Embryonic facial prominence (tissue), 1 donor: Measurements from ENCODE around the gene CDH8.

ENCODE experiments used
- DNase-seq: peaks from one replicate; pipeline ENCODE4 v3.0.0-alpha.2; 2016; ENCODE audit errors: extremely low spot score

The CDH8 gene

DNA sequence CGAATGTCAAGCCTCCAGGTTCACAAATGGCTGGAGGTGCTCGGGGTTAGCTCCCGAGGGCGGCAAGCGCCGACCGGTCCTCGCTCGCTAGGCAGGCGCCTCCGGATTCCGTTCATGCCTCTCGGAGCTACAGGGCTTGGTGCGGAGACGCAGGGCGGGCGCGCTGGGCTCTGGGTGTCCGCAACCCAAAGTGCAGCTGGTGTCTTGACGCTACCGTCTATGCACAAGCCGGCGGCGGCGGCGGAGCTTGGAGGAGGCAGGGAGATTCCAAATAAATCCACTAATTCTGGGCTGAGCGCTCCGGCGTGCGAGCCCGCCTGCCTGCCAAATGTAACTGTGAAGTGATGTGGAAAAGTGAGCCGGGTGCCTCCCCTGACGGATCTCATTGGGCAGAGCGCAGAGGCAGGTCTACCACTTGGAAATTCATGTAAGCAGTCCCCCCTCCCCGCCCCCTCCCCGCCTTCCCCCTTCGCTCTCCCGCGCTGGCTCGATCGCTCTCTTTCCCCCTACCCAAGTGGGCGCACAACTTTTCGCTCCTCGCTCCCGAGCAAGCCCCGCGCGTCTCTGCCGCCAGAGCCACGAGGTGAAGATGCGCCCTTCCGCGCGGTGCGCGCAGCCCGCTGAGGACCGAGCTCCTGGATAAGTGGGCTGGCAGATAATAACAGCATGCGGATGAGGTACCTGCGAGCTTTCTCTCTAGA, at the start of gene CDH8:
Gene CDH8 (minus strand): TSS at position 338 of the 701 bp plus-strand sequence. CDS start 15,035 bp downstream, outside the sequence.
- DNase-seq, result peak; percentile 36

- no peak for DNase-seq
Observed at GRCh38 chr16:62079236-62079635, 43.0 kb upstream of the CDH8 start.

DNA sequence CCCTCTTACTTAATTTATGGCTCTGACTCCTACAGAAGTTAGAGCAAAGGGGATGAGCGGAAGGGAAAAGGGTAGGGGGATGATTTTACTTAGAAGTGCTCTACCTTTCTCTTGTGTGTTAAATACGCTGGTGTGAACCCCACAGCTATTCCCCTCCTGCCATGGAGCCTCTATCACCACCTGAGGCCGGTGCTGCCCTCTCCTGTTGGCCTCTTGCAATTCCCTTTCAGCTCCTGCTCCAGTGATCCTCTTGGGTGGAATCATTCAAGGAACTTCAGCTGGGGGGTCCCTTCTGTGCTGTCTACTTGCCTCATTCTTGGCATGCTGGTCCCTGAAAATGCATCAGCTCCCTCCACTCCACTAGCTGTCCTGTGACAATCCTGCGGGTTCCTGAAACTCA, 41.8 kb upstream of the CDH8 start:
- no peak for DNase-seq

- no peak for DNase-seq
Observed at GRCh38 chr16:62076886-62077285, 40.6 kb upstream of the CDH8 start.

DNA sequence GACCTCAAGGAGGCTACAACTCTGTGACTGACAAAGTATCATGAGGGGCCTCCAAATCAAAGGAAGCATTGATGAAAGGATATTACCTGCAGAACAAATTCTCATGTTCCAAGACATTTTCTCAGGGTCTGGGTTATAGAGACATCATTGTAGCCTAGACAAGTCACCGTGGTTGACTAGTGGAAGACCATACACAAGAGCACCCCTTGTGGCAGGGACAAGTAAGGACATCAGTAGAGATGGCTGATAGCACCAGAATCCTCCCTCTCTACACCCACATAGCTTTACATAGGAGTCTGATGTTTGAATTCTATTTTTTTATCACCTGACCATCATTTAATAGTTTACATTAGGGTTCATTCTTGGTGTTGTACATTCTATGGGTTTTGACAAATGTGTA, 32.5 kb upstream of the CDH8 start:
- no peak for DNase-seq

GRCh38 chr16:62067981-62068380, 31.7 kb upstream of the CDH8 start:
- no peak for DNase-seq

DNA sequence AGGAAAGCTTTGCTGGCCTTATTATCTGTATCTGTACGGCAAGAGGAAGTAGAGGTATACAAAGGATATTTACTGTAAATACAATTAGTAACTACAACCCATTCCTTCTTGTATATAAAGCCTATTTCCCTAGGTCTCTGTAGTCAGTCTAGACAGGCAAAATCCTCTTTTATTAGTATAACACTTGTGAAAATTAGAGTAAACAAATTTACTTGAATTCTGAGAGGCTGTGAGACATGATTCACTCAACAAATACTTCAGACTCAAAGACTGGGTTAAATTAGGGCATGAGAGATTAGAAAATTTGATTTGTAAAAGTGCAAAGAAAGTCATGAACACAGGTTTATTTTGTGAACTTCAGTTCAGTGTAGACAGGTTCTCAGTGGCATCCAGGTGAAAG, 30.9 kb upstream of the CDH8 start:
- no peak for DNase-seq

DNA sequence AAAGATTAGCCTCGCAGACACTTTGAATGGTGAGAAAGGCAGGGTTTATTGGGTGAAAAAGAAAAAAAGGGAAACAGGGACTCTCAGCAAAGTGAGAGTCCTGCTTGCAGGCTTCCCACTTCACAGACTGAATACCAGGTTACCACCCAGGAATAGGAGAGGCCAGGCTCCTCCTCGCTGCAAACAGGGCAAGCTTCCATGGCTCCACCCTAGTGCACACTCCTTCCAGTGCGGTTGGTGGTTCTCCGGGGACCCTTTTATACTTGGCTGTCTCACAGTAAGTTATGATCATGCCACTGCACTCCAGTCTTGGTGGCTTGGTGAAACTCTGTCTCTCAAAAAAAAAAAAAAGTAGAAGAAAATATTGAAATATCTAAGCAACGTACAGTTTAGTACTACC, 30.5 kb upstream of the CDH8 start:
- DNase-seq, result no peak

- DNase-seq, result no peak
Observed at GRCh38 chr16:62064173-62064572, 27.9 kb upstream of the CDH8 start.

- DNase-seq, result no peak
Observed at GRCh38 chr16:62060089-62060488, 23.9 kb upstream of the CDH8 start.

DNA sequence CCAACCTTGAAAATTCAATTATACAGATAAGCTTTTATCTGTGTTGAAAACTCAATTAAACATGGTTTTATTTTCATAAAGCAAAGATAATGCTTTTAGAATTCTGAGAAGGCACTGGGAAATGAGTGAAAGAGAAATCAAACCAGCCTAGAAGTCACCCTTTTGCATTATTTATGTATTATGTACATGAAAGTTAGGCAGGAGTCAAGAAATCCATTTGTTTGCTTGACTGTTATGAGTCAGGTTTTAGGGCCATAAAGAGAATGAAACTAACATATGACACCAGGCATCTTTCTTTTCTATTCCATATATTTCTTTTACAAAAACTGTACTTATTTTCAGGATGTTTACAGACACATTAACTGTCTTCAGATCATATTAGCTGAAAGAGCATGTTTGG, 23.3 kb upstream of the CDH8 start:
- DNase-seq, result no peak

- no peak for DNase-seq
Observed at GRCh38 chr16:62058412-62058811, 22.2 kb upstream of the CDH8 start.

DNA sequence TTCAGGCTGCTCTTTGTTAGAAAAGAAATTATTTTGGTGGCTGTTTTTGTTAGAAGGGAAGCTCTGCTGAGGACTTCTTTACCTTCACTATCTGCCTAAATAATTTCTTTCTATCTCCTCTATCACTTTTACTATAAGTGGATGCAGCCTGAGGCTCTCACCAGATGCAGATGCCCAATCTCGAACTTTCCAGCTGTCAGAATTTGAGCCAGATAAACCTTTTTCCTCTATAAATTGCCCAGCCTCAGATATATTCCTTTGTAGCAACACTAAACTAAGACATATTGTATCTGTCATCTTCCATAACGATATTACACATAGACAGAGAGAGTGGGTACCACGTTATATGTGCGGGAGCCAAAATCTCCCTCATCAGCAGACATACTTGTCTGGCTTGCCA, 15.7 kb upstream of the CDH8 start:
- DNase-seq, result no peak

- DNase-seq, result no peak
Observed at GRCh38 chr16:62050793-62051192, 14.6 kb upstream of the CDH8 start.

DNA sequence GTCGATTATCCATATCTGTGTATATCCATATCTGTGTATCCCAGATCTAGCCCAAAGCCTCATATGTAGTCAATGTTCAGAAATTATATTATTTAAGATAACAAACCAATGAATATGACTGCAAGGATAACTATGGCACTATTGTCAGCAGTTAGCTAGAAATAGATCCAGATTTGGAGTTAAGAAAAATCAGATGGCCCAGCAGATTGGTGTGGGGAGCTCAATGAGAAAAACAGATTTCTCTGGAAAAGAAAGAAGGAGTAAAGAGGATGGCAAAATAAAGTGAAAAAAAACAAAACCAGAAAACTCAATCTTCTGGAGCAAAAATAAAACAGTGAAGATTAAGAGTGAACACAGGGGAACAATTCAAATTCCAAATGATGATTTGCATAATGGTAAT, 10.6 kb upstream of the CDH8 start:
- DNase-seq, result no peak

- peak; percentile 49 for DNase-seq
Observed at GRCh38 chr16:62041401-62041800, 5.2 kb upstream of the CDH8 start.

GRCh38 chr16:62038646-62039045, 2.4 kb upstream of the CDH8 start:
- no peak for DNase-seq

GRCh38 chr16:62038225-62038624, 2.0 kb upstream of the CDH8 start:
- DNase-seq, result no peak

DNA sequence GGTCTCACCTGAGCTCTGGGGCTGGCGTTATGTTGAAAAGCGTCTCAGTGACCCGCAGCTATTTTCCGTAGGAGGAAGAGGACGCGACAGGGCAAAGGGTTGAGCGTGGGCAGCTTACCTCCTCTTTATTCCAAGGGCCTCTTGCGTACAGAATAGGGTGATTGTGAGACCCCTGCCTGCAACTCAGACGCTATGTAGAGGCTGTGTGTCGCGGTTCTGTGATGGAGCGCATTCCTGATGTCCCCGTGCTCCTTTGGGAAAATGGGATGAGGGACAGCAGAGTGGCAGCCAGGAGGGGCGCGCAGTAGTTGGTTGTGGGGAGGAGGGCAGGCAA, 531 bp upstream of the CDH8 start:
- no peak for DNase-seq

GRCh38 chr16:62035115-62036092, 834 bp downstream of the CDH8 start:
- DNase-seq, result no peak

DNA sequence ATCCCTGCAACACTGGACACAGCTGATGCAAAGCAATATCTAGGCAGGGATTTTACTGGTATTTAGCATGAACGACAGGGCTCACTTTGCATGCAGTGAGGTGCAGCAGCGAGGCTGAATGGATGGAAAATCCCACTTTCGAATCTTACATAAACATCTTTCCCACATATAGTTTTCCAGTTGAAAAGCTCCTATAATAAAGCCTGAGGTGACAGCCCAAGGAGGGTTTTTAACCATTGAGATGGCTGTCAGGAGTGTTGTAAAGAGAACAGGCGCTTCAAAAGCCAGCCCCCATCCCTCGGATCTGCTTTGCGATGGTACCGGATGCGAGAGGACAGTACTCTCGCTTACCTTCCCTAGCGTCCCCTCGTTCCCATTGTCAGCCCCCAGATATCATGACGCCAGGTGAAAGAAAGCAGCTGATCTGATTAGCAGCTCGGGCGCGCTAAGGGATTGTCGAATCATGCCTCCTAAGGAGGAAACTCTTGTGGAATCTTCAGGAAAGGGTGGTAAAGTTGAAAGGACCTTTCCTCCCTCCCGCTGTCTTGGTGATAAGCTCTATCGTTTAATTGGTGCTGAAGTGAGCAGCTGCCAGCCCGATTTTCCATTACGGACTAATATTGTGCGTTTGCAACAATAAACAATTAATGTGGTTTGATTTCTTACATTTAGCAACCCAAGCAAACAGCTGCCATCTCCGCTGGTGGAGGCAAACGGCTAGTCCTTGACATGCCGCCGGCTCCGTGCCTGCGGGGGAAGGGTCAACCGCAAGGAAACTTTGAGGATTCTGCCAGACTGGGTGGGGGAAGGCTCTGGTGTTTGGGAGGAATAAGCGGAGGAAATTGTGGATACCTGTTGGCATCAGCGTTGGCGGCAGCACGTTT, 1.8 kb downstream of the CDH8 start:
- no peak for DNase-seq

DNA sequence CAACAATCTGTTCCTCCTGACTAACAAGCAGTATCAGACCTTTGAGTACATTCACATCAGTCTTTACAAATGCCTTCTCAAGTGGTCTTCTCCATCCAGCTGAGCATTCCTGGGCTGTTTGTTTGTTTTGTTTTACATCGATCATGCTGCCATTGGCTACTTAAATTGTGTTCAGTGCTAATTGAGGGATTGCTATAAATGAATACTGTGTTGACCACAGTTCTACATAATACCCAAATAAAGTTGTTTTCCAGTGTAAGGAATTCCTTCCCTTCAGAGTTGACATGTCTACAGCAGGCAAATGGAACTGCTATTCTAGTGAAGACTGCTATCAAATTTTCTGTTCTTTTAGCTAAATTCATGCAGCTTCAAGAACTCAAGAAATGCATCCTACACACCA, 3.2 kb downstream of the CDH8 start:
- DNase-seq, result no peak
